GM18951 (cell line): ENCODE measurements around the gene TANGO2.

Experiments
- POLR2A ChIP-seq: IDR thresholded peaks from 4 replicates; pipeline ENCODE4 v1.6.1; 2011; ENCODE audit warnings: mild to moderate bottlenecking; ENCODE audit not compliant: insufficient read length, insufficient read depth; ENCODE audit errors: extremely low read depth
- in situ Hi-C: fragments of 300-500 bp; cut with MboI; formaldehyde crosslinking; loops from one replicate; pipeline ENCODE4 v1.12.0; 2022; ENCODE audit warnings: low sequenced_read_pairs, mixed read lengths, inconsistent platforms; ENCODE audit not compliant: unreplicated experiment

The TANGO2 gene

GRCh38 chr22:20008221-20008995 is 12.5 kb upstream of the TANGO2 start:
- no peak for TF ChIP-seq POLR2A
- in situ Hi-C loops, result no loop called here

GRCh38 chr22:20009018-20009491 is 11.9 kb upstream of the TANGO2 start:
- in situ Hi-C loops, result no loop called here
- no peak for TF ChIP-seq POLR2A

DNA sequence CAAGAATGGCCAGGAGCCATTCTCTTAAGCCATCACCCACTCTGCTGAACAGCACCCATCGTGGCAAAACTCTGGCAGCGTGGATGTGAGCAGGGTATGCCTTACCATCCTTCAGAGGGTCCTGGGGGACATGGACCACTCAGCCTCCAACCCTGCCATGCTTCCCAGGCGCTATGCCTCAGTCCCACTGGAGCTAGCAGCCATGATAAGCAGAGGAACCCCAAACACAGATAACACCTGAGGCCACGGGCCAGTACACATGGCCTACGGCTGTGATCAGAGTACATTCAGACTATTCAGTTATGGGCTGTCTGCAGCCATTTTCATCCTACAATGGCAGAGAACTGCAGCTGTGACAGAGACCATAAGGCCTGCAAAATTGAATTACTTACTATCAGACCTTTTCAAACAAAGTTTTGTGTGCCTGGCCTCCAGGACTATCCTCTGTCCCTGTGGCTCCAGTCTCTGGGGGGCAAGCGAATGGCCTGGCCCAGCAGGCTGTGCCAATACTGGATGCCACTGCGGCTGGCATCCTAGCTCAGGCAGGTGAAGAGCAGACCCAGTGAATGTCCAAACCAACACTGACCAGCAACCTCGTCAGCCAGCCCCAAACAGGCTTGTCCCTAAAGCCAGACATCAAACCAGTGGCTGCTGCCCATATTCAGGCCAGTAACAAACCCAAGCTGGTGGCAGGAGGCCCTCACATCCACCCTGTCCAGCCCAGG is 11.2 kb upstream of the TANGO2 start:
- in situ Hi-C loops, result no loop called here
- TF ChIP-seq POLR2A, result no peak

GRCh38 chr22:20010307-20011122 is 10.4 kb upstream of the TANGO2 start:
- in situ Hi-C loops, result no loop called here
- TF ChIP-seq POLR2A, result no peak

GRCh38 chr22:20011123-20011992 is 9.6 kb upstream of the TANGO2 start:
- in situ Hi-C loops, result no loop called here
- no peak for TF ChIP-seq POLR2A

GRCh38 chr22:20011993-20012740 is 8.7 kb upstream of the TANGO2 start:
- in situ Hi-C loops, result no loop called here
- no peak for TF ChIP-seq POLR2A

- TF ChIP-seq POLR2A, result no peak
- in situ Hi-C loops, result no loop called here
Measured at GRCh38 chr22:20012741-20013331, 8.1 kb upstream of the TANGO2 start.

DNA sequence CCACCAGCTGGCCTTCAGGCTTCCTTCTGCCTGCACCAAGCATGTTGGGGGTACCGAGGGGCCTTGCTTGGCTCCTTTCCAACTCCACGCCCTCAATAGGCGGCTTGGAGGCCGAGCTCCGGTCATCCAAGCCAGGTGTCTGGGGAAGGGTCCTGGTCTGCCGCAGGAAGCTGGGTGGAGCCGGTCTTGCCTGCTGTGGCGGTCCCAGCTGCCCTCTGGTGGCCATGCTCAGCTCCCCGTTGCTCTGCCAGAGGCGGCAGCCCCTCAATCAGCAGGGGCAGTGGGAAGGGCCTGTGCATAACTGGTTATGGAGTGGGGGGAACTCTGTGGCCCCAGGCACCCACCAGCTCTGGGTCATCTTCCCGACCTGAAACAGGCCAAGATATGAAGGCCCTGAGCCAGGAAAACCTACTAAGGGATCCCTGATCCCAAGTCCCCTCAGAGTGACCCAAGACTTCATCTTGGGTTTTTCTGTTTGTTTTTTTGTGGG is 7.5 kb upstream of the TANGO2 start:
- no peak for TF ChIP-seq POLR2A
- in situ Hi-C loops, result no loop called here

DNA sequence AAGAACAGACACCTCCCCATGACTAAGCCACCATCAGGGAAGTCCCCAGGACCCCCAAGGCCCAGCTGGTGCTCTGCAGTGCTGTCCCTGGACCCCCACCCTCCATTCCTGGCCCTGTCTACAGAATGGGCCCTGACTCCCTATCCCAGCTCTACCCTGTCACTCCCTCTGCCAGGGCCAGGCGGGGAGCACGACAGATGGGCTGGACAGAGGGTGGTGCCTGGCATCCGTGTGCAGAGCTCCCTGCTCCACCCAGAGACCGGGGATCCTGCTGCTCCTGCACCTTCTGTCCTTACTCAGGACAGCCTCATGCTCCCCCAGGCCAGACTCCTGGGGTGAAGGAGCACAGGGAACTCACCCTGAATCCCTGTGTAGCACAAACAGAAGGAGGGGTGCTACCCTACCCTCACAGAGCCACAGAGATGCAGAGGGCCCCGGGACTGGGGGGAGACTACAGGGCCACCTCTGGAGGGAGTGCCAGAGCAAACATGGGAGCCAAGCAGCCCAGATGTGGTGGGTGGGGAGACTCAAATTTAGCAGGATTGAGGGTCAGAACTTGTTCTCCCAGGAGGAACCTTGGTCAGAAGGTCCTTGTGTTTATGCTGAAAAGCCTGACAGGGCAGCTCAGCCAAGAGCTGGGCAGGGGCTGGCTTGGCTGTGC is 6.3 kb upstream of the TANGO2 start:
- no peak for TF ChIP-seq POLR2A
- in situ Hi-C loops, result no loop called here

- in situ Hi-C loops, result no loop called here
- TF ChIP-seq POLR2A, result no peak
Measured at GRCh38 chr22:20015187-20015625, 5.7 kb upstream of the TANGO2 start.

- in situ Hi-C loops, result no loop called here
- no peak for TF ChIP-seq POLR2A
Measured at GRCh38 chr22:20015971-20016733, 4.8 kb upstream of the TANGO2 start.
